Progenitor cell of endocrine pancreas (in vitro differentiated cells): ENCODE results near the gene CYP1B1. TPM values are rescaled to one million over a fixed set of nuclear protein-coding genes. Genes with fewer than 3 reads are reported as not detected.

ENCODE experiments used
- DNase-seq: peaks from one replicate; pipeline ENCODE4 v3.0.0; 2021; ENCODE audit warnings: low spot score; ENCODE audit not compliant: unreplicated experiment
- H3K27ac Mint-ChIP-seq: 2 replicates; pipeline ENCODE4 v1.8.0; 2021; ENCODE audit warnings: mild to moderate bottlenecking, moderate library complexity, mixed read lengths
- H3K27me3 Mint-ChIP-seq: 2 replicates; pipeline ENCODE4 v1.8.0; 2021; ENCODE audit warnings: mixed read lengths
- H3K36me3 Mint-ChIP-seq: 2 replicates; pipeline ENCODE4 v1.8.0; 2022; ENCODE audit warnings: mixed read lengths; ENCODE audit not compliant: insufficient read depth
- H3K4me1 Mint-ChIP-seq: 2 replicates; pipeline ENCODE4 v1.8.0; 2021; ENCODE audit warnings: low read depth, mixed read lengths
- H3K4me3 Mint-ChIP-seq: 2 replicates; pipeline ENCODE4 v1.8.0; 2021; ENCODE audit warnings: low read depth, mild to moderate bottlenecking, moderate library complexity, mixed read lengths
- H3K9me3 Mint-ChIP-seq: 2 replicates; pipeline ENCODE4 v1.8.0; 2021; ENCODE audit warnings: low read depth, mixed read lengths
- CTCF ChIP-seq: fragments of 200-600 bp; sonication (generic); IDR thresholded peaks from one replicate; pipeline ENCODE4 v1.5.0; 2021; ENCODE audit warnings: antibody characterized with exemption, mild to moderate bottlenecking; ENCODE audit not compliant: unreplicated experiment
- total RNA-seq: library from RNA; stranded (reverse); gene quantifications from 2 replicates; pipeline ENCODE4 v1.2.1, GENCODE V29; 2021

CYP1B1 gene
- total RNA-seq, 1 donor from 2014 or later: 1.6 TPM

- Mint-ChIP-seq H3K27me3 (no peaks in the 10 kb centered on the region), H3K27ac (no peak overlapping the region)
These were observed 58.1 kb downstream of the CYP1B1 start for GRCh38 chr2:38017836-38018235.

More at GRCh38 chr2:38017836-38018235, 58.1 kb downstream of the CYP1B1 start:
- Mint-ChIP-seq H3K4me1 (no peaks in the 10 kb centered on the region), H3K36me3 (peaks cover 1% of the 10 kb centered on the region), H3K4me3 (no peak overlapping the region), H3K9me3 (no peaks in the 10 kb centered on the region)
- DNase-seq: no peak
- no peak for TF ChIP-seq CTCF

Other genes with a start within 250 kb of the CYP1B1 start
- gene RMDN2, start 150.9 kb downstream of the CYP1B1 start, total RNA-seq: 9.1 and 9.2 TPM in 2 replicates